Astrocyte of the spinal cord (primary cell): Measurements from ENCODE around the gene NDRG4.
A peak's percentile ranks its signal among the peaks of the same experiment; 100 is the strongest.

Experiments used
- DNase-seq: peaks from one replicate; pipeline ENCODE4 v3.0.0; 2011; ENCODE audit warnings: low read depth, low spot score
- H3K4me3 ChIP-seq: 2 replicates; pipeline ENCODE4 v1.5.1; 2011; ENCODE audit warnings: low read depth, mild to moderate bottlenecking, low read length, moderate library complexity
- CTCF ChIP-seq: IDR thresholded peaks from 2 replicates; pipeline ENCODE4 v1.5.1; 2012; ENCODE audit warnings: low read depth, mild to moderate bottlenecking, low read length, inconsistent platforms
- in situ Hi-C: cut with HindIII; loops from 2 replicates; pipeline ENCODE4 v1.10.0; 2017; ENCODE audit warnings: low sequenced_read_pairs

Gene NDRG4

GRCh38 chr16:58508671-58509251, 8.8 kb downstream of the NDRG4 start:
- no peak for DNase-seq
- TF ChIP-seq CTCF, result no peak
- no peak overlapping the region for H3K4me3 ChIP-seq
- in situ Hi-C loops, result no loop called here

- H3K4me3 ChIP-seq, result no peak overlapping the region
- in situ Hi-C loops, result no loop called here
- no peak for DNase-seq
- TF ChIP-seq CTCF, result no peak
These were observed 9.5 kb downstream of the NDRG4 start for GRCh38 chr16:58509256-58510096.

- TF ChIP-seq CTCF, result no peak
- no peak for DNase-seq
- H3K4me3 ChIP-seq, result no peak overlapping the region
- in situ Hi-C loops, result no loop called here
These were observed 10.3 kb downstream of the NDRG4 start for GRCh38 chr16:58510097-58510775.

- H3K4me3 ChIP-seq, result no peak overlapping the region
- in situ Hi-C loops, result no loop called here
- no peak for DNase-seq
- TF ChIP-seq CTCF, result no peak
These were observed 11.1 kb downstream of the NDRG4 start for GRCh38 chr16:58510776-58511628.

GRCh38 chr16:58511933-58512815, 12.2 kb downstream of the NDRG4 start:
- TF ChIP-seq CTCF, result peak; percentile 80
- DNase-seq, result peak; percentile 55
- no peak overlapping the region for H3K4me3 ChIP-seq
- in situ Hi-C loops, result no loop called here
